Central memory CD4-positive, alpha-beta T cell (primary cell): Measurements from ENCODE around the gene DYSF.

ENCODE experiments used
- DNase-seq: peaks from one replicate; pipeline ENCODE4 v3.0.0; 2022

Gene DYSF

DNA sequence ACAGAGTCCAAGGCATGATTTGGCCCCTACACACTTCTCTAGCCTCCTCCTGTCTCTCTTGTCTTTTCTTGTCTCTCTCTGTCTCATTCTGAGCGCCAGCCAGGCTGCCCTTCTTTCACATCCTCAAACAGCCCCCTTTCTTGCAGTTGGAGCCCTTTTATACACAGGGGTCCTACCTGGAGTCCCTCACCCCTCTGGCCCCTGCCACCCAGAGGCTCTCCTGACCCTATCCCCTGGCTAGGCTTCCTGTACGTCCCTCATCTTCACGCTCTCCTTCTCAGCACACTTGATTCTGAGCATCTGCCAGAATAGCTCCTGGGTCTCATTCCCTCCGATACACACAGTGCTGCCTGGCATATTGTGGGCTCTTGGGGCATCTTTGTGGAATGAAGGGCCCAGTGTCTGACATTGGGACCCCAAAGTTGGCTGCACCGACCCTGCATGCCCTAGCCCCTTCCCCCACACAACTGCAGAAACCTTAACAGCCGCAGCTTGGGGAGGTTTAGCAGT is 261.9 kb downstream of the DYSF start:
- DNase-seq, result no peak

DNA sequence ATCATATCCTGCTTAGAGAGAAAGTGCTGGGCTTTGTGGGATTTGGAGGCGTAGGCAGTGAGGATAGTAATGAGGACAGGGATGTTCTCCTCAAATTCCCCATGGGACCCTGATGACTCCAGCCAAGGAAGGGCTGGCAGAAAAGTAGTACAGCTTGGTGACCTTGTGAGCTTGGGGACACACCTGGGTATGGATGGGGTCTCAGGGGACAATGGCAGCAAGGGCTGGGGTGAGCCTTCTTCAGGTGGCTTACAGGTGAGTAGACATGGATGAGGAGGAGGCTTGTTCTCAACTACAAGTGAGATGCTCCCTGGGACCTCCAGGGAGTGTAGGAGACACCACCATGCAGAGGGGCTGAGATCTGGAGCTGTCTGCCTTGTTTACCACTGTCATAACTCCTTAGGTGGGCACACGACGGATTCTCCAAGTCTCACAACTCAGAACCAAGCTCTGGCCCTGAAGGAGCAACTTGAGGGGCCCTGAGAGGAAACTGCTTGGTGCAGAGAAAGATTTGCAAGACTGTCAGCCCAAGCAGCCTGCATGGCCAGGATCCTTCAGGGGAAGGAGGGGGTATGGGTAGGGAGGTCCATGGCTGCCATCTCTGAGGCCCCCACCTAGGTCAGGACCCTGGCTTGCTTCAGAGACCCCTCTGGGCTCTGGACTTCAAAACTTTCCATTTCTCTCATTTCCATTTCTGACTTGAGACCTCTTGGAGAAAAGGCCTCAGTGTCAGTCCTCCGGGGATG is 262.8 kb downstream of the DYSF start:
- DNase-seq, result no peak

DNA sequence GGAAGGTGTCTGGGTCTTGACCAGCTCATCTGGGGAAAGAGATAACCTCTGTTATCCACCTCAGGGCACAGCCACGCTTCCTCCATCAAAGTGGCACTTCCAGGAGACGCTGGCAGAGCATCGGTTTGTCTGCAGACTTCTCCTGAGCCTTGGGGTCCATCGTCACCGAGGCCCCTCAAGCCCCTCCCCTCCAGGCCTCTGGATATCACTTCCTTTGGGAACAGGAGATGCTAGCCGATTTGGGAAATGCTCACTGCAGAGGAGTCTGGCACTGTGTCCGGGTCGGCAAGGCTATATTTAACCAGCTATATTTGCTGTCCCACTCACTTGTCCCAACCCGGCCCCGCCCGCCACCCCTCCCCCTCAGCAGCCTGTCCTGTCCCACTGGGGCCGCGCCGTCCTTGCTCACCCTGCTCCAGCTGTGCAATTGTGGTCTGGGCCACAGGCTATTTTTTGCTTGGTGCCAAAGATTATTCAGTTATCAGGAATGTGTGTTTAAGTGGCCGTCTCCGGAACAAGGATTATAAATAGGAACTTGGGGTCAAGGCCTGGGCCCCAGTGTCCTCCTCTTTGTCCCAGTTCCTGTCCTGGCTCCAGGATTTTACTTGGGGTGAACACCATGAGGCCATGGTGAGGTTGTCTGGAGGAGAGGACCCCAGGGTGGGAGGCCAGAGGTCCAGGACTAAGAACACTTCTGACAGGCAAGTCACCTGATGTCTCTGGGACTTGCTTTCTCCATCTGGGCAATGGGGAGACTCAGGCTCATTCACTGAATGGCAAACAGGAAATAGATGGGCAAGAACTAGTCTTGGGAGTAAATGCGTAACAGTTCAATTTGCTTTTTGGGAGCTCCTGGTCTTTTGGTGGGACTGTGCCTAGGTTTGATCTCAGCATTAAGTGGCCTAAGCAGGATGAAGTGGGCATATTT is 263.6 kb downstream of the DYSF start:
- no peak for DNase-seq

- DNase-seq, result no peak
Measured at GRCh38 chr2:71718686-71719085, 265.3 kb downstream of the DYSF start.

- no peak for DNase-seq
Measured at GRCh38 chr2:71719520-71720282, 266.3 kb downstream of the DYSF start.

GRCh38 chr2:71720283-71720560 is 266.9 kb downstream of the DYSF start:
- no peak for DNase-seq

GRCh38 chr2:71720596-71721361 is 267.4 kb downstream of the DYSF start:
- DNase-seq, result no peak

DNA sequence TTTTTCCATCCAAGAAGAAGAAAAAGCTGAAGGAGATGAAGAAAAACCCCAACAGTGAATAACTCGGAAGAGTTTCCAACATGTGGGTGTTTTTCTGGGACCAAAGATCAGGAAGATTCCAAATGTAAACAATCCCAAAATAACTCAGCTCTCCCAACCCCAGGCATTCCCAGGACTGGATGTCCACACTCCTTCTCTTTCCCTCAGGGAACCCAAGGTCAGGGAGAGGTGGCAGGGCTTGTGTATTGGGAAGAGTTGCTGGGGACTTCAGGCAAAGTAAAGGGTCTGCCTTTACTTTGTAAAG is 268.0 kb downstream of the DYSF start:
- DNase-seq, result no peak

- no peak for DNase-seq
Measured at GRCh38 chr2:71721669-71722068, 268.3 kb downstream of the DYSF start.

- DNase-seq, result no peak
Measured at GRCh38 chr2:71722286-71722685, 268.9 kb downstream of the DYSF start.

DNA sequence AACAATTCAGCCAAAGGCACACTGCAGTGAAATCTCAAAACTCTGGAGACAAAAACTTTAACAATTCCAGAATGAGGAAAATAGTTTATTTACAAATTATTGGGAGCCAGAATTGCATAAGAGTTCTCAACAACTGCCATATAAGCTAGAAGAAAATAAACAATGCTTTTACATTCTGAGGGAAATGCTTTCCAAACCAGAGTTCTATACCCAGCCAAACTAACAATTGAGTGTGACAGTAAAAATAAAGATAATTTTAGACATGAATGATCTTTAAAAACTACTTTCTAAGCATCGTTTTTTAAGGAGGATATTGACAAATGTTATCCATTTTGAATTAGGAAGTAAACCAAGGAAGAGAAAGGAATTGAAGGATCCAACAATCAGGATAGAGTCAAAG is 271.4 kb downstream of the DYSF start:
- DNase-seq, result no peak

- no peak for DNase-seq
Measured at GRCh38 chr2:71725836-71726235, 272.5 kb downstream of the DYSF start.

DNA sequence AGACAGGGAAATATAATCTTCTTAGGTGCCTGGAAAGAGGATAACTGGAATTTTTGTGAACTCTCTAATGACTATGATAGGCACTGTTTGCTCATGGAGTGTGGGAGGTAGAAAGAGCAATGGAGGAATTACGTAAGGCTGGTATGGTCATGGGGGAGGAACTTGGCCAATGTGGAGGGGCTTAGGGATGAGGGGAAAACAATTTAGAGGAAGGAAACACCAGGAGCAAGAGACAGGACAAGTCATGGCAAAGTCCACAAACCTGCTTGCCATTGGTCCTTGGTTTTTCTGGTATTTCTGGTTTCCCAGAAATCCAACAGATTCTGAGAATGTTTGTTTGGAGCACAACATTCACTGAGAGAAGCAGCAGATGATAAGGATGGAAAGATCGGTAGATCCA is 274.2 kb downstream of the DYSF start:
- no peak for DNase-seq

DNA sequence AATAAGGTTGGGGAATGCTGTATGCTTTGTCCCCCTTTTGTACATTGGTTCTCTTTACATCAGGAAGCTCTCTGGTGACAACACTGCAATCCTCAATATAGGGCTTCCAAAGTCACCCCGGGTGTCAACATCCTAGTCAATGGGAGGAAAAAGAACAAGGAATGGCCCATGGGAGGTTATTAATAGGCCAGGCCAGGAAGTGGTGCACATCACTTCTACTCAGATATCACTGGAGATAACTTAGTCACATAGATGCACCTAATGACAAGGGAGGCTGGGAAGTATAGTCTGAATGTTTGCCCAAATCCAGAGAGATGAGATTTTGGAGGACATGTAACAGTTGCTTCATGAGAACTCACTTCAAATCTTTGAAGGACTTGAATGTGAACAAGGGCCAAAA is 274.7 kb downstream of the DYSF start:
- no peak for DNase-seq

GRCh38 chr2:71730785-71731383 is 277.5 kb downstream of the DYSF start:
- no peak for DNase-seq

DNA sequence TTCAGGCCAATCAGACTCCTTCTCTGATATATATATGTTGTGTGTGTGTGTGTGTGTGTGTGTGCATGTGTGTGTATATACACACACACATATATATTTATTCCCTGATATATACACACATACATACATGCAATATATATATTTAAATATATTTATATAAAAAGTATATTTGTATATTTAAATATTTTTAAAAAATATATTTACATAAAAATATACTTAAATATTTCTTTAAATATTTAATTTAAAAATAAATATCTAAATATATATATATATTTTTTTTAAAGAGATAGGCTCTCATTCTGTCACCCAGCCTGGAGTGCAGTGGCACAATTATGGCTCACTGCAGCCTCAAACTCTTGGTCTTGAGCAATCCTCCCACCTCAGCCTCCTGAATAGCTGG is 281.3 kb downstream of the DYSF start:
- DNase-seq, result no peak

DNA sequence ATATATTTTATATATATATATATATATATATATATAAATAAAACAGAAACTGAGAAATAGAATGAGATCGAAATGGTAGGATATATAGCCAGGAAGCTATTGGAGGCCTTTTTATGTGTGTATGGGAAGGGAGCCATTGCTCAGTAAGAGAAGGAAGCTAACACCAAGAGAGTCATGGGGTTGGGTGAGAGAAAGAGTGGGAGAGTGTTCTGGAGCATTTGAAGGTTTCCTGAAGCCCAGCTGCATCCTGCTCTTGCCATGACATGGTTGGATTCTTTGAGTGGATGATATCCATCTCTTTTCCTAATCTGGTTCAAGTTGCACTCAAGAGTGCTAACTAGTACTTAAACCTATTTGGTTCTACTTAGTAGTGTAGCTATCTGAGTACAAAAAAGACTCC is 282.3 kb downstream of the DYSF start:
- no peak for DNase-seq
